HL-60 (cell line): Measurements from ENCODE around the gene RABGAP1L.
A peak's percentile ranks its signal among the peaks of the same experiment; 100 is the strongest.

ENCODE experiments used
- DNase-seq, 2 experiments: peaks; one replicate each; pipeline ENCODE4 v3.0.0-alpha.2; 2010 to 2020; ENCODE audit warnings: low read depth in 1 of 2, low spot score in 1 of 2
- H3K27ac ChIP-seq: fragments of 250-450 bp; sonication (Bioruptor Pico); replicated peaks from 2 replicates; pipeline ENCODE4 v1.5.1; 2020; ENCODE audit warnings: mild to moderate bottlenecking, moderate library complexity
- H3K27me3 ChIP-seq: fragments of 250-450 bp; sonication (Bioruptor Pico); 2 replicates; pipeline ENCODE4 v1.5.1; 2021; ENCODE audit warnings: mild to moderate bottlenecking, moderate library complexity; ENCODE audit not compliant: insufficient read depth, poor library complexity, severe bottlenecking
- H3K4me3 ChIP-seq: replicated peaks from 2 replicates; pipeline ENCODE4 v1.5.1; 2011; ENCODE audit warnings: mild to moderate bottlenecking, control low read depth, low read length; ENCODE audit not compliant: insufficient read depth
- GABPA ChIP-seq: IDR thresholded peaks from 2 replicates; pipeline ENCODE4 v1.6.1; 2012; ENCODE audit warnings: low read depth
- POLR2AphosphoS5 ChIP-seq: IDR thresholded peaks from 2 replicates; pipeline ENCODE4 v1.6.1; 2012; ENCODE audit warnings: low read depth
- REST ChIP-seq: IDR thresholded peaks from 2 replicates; pipeline ENCODE4 v1.6.1; 2012; ENCODE audit warnings: low read depth; ENCODE audit not compliant: insufficient replicate concordance
- SPI1 ChIP-seq: IDR thresholded peaks from 2 replicates; pipeline ENCODE4 v1.6.1; 2012; ENCODE audit warnings: low read depth, mild to moderate bottlenecking, borderline replicate concordance
- TF ChIP-seq, protein P1 (sequence below): IDR thresholded peaks from one replicate; pipeline ENCODE4 v1.5.1; 2011; ENCODE audit warnings: low read length, control low read depth, inconsistent platforms; ENCODE audit not compliant: insufficient read depth

The RABGAP1L gene

GRCh38 chr1:174258148-174258550, 98.8 kb downstream of the RABGAP1L start:
- no peak overlapping the region for H3K27ac ChIP-seq
- TF ChIP-seq SPI1 (no peak), GABPA (no peak), POLR2AphosphoS5 (no peak), REST (no peak)
- TF ChIP-seq, protein P1, sequence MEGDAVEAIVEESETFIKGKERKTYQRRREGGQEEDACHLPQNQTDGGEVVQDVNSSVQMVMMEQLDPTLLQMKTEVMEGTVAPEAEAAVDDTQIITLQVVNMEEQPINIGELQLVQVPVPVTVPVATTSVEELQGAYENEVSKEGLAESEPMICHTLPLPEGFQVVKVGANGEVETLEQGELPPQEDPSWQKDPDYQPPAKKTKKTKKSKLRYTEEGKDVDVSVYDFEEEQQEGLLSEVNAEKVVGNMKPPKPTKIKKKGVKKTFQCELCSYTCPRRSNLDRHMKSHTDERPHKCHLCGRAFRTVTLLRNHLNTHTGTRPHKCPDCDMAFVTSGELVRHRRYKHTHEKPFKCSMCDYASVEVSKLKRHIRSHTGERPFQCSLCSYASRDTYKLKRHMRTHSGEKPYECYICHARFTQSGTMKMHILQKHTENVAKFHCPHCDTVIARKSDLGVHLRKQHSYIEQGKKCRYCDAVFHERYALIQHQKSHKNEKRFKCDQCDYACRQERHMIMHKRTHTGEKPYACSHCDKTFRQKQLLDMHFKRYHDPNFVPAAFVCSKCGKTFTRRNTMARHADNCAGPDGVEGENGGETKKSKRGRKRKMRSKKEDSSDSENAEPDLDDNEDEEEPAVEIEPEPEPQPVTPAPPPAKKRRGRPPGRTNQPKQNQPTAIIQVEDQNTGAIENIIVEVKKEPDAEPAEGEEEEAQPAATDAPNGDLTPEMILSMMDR: no peak
- peak in 1 of 2 experiments; percentile 41 for DNase-seq

DNA sequence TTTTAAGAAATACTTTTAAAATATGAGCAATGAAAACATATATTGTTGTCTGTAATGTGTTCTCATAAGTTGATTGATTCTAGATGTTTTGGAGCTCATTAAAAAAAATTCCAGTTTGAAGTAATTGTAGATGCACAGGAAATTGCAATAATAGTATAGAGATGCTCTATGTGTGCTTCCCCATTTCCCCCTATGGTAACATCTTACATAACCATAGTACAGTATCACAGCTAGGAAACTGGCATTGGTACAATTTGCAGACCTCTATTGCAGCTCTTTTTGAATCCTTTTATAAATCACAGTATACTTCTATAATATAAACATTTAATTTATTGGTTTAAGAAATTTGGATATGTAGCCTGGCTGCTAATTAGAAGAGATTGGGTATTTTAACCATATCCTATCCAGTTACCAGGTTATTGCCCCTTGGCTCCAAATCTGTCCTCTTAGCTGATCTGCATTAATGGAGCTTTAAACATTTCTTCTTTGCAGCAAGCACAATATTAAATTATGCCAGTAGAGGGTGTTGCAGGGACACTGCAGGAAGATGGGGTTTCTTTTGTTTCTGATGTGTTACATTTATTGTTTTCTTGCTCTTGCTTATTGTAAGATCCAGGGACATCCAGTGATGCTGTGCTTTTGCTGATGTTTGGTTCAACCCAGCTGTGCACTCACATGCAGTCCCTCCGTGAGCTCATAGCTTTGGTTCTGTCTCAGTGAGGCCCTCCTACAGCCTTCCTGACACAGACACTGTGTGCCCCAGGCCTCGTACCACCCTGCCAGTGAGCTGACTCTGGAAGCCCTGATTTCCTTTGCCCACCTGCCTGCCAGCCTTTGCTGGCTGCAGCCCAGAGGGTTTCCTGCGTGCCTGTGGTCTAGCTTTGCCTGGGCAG, 103.3 kb downstream of the RABGAP1L start:
- H3K27me3 ChIP-seq: no peaks in the 10 kb centered on the region
- DNase-seq: peak; percentile 7 to 8
- H3K4me3 ChIP-seq: no peak overlapping the region
- TF ChIP-seq, protein P1: peak; percentile 60
- no peak for TF ChIP-seq GABPA
- no peak overlapping the region for H3K27ac ChIP-seq

More at GRCh38 chr1:174258148-174258550, 98.8 kb downstream of the RABGAP1L start:
- Histone ChIP-seq H3K27me3 (no peaks in the 10 kb centered on the region), H3K4me3 (no peak overlapping the region)

DNA sequence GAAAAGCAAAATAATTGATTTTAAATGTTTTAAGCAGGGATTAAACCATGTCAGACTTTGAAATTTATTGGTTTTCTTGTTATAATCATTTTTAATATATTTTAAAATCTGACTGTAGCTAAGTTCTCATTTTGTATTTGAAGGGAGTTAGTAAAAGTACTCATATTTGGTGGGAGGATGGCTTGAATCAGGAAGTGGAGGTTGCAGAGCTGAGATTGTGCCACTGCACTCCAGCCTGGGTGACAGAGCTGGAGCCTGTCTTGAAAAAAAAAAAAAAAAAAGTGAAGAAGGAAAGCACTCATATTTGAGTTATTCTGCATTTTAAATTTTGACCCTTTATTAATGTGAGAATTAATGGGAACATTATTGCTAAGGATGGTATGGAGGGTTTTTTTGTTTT, 106.0 kb downstream of the RABGAP1L start:
- Histone ChIP-seq H3K27me3 (no peaks in the 10 kb centered on the region), H3K27ac (no peak overlapping the region), H3K4me3 (no peak overlapping the region)
- DNase-seq: peak in 1 of 2 experiments; percentile 29
- TF ChIP-seq REST: no peak
- peak; percentile 53; the same call in 1 of the 2 replicates for TF ChIP-seq SPI1

DNA sequence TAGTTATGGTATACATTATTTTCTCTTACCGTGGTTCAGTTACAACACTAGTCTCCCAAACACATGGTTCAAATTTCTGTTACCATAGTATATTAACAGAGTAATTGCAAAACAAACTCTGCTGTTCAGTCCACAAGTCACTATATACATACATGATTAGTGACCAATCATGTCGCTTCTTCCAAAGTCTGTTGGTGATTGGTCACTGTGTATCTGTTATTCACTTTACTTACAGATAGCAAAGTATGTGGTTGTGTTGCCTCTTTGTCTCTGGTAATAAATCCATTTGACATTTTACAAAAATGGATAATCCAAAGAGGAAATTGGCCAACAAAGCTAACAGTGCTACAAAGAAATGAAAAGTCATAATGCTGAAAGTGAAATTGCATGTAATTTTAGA, 107.2 kb downstream of the RABGAP1L start:
- TF ChIP-seq GABPA (no peak), REST (no peak), SPI1 (no peak), POLR2AphosphoS5 (no peak)
- TF ChIP-seq, protein P1: no peak
- no peak overlapping the region for H3K4me3 ChIP-seq
- H3K27ac ChIP-seq: no peak overlapping the region
- H3K27me3 ChIP-seq: no peaks in the 10 kb centered on the region
- DNase-seq: no peak
